Suppressor macrophage treated with lipopolysaccharide for 4 hours (primary cell): ENCODE data around the gene MS4A1.
"Not testable (repeated sequence)": the region's sequence is repeated elsewhere in the genome, so short reads cannot be mapped to it uniquely, and the experiment has no call there.

Experiments used
- DNase-seq: peaks from one replicate; pipeline ENCODE4 v3.0.0-alpha.2; 2020

MS4A1 gene

GRCh38 chr11:60504219-60504905 is 48.7 kb downstream of the MS4A1 start:
- peak; percentile 37 for DNase-seq

DNA sequence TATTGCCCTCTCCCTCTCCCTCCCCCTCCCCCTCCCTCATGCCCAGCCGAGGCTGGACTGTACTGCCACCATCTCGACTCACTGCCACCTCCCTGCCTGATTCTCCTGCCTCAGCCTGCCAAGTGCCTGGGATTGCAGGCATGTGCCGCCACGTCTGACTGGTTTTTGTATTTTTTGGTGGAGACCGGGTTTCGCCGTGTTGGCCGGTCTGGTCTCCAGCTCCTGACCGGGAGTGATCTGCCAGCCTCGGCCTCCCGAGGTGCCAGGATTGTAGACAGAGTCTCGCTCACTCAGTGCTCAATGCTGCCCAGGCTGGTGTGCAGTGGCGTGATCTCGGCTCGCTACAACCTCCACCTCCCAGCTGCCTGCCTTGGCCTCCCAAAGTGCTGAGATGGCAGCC is 54.0 kb downstream of the MS4A1 start:
- not testable (repeated sequence) for DNase-seq

DNA sequence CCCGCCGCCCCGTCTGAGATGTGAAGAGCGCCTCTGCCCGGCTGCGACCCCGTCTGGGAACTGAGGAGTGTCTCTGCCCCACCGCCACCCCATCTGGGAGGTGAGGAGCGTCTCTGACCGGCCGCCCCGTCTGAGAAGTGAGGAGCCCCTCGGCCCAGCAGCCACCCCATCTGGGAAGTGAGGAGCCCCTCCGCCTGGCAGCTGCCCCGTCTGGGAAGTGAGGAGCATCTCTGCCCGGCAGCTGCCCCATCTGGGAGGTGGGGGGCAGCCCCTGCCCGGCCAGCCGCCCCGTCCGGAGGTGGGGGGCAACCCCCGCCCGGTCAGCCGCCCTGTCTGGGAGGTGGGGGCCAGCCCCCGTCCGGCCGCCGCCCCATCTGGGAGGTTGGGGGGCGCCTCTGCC is 54.6 kb downstream of the MS4A1 start:
- not testable (repeated sequence) for DNase-seq

- no peak for DNase-seq
Measured at GRCh38 chr11:60511393-60511792, 55.7 kb downstream of the MS4A1 start.

- DNase-seq: no peak
Measured at GRCh38 chr11:60512651-60513225, 57.1 kb downstream of the MS4A1 start.

DNA sequence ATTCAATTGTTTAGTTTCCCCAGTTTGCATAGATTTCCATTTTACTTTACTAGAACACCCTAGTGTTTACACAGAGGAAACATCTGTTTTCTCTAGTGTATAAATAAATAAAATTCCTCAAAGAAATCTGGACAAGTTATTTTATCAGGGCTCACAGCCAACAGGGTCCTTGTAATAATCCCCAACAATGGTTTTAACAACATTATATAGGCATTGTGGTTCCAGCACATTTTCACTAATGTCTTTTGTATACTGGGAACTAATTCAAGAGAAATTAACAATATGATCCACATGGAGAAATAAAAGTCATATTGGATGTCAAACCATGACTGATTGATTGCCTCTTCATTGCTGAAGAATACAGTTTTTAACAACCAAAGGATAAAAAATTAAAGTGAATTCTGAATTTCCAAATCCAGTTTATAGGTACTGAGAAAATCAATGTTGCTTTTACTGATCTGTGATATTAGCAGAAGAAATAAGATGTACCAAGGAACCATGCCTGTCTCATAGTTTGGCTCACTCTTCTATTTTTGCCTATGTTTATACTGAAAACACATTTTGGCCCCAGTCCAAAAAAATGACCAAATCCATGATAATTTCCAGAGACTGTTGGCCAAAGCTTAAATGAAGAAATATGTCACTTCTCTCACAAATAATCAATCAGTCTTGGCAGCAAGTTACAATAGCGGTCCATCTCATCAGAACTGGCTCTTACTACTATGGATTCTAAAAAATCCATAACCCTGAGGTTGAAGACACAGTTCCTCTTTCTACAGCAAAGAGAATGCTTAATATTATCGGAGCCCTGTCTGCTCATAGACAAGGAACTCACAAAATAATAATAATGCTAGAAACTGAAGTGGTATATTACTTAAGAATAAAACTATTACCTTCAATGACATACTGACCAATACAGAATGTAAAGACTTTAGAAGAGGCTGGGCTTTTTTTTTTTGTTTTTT is 58.1 kb downstream of the MS4A1 start:
- DNase-seq: no peak

DNA sequence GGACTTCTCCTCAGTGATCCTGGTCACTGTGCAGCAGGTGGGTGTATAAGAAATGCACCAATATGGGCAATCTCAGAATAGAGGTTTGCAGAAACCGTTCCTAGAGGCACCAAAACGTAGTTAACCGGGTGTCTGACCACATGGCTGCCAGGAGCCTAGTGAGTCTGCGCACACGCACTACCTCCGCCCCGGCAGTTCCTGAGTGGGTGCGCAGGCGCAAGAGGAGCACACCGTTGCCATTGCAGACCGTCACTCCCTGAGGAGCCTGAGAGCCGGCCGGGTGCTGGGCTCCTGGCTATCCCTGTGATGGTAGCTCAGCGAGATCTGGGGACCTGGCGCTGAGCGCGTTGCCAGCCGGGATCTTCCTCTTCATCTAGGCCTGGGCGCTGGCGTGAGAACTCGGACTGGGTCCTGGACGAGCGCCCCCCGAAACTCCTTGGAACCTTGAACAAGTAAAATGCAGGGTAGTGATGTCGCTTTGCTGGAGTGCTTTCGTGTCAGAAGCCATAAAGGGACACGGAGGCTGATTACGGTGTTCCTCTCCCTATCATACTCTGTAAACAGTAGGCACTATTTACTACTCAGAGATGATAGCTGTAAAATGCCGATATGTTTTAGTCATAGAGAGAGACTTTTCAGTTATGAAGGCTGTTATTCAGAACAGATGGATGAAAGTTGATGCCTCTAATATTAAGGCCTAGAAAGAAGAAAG is 59.7 kb downstream of the MS4A1 start, which contains the start of gene MS4A13:
Gene MS4A13 (plus strand): TSS at position 249 of the 712 bp plus-strand sequence. CDS start 2,692 bp downstream, outside the sequence.
- DNase-seq: no peak
